ENCODE data around the gene CDK9. TPM values are rescaled to one million over a fixed set of nuclear protein-coding genes. Genes with fewer than 3 reads are reported as not detected.

Gene CDK9
- total and polyA plus RNA-seq, 10 of the 15 experiments (the other 5 are each of a cell fraction or from before 2014, with no cell fraction given) = 7.3 to 92.6 (median 51.6) TPM

DNA sequence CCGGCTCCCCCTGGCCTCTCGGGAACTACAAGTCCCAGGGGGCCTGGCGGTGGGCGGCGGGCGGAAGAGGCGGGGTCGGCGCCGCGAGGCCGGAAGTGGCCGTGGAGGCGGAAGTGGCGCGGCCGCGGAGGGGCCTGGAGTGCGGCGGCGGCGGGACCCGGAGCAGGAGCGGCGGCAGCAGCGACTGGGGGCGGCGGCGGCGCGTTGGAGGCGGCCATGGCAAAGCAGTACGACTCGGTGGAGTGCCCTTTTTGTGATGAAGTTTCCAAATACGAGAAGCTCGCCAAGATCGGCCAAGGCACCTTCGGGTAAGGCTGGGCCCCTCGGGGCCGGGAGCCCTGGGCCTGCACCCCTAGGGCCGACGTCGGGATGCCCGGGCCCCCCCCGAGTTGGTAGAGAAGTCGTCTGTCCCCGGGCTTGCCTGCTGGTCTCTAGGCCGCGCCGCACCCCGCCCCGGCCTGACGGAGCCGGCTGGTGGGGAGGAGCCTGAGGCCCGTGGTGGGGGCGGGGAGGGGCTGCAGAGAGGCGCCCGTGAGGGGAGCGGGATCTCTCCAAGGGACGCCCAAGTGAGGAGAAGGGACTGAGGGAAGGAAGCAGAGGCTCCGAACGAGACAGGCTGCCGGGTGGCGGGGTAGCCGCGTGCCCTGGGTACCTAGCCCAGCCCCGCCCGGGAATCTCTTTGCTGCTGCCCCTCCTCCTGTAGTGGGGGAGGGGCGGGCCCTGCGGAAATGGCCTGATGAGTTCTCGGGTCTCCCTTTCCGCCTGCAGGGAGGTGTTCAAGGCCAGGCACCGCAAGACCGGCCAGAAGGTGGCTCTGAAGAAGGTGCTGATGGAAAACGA lies at the start of gene CDK9 (continued):
- TF ChIP-seq NR2F1 (conservative IDR thresholded peaks at IDR 0.05) (0 out of 2 replicates have a peak, but pooled peaks have one; percentile 20), RUNX3 (IDR thresholded peaks at IDR 0.05; ENCODE audit: low read length) (no peak), MYB (IDR thresholded peaks at IDR 0.05; ENCODE audit: borderline replicate concordance, low read depth, low read length) (no peak), ZZZ3 (IDR thresholded peaks at IDR 0.05; ENCODE audit: control insufficient read depth, insufficient read length, low read depth) (no peak), LARP7 (IDR thresholded peaks at IDR 0.05) (peak; percentile 29), ZNF274 (IDR thresholded peaks at IDR 0.05; ENCODE audit: insufficient read depth, insufficient read length) (no peak), MAX (IDR thresholded peaks at IDR 0.05; ENCODE audit: low read depth, low read length) (no peak), ASH2L (IDR thresholded peaks at IDR 0.05; ENCODE audit: borderline replicate concordance, low read depth) (no peak), YBX1 (IDR thresholded peaks at IDR 0.05) (no peak), ELK1 (IDR thresholded peaks at IDR 0.05; ENCODE audit: low read depth, low read length) (0 out of 2 replicates have a peak, but pooled peaks have one; percentile 76), PBX3 (IDR thresholded peaks at IDR 0.05; ENCODE audit: insufficient replicate concordance, low read depth, low read length) (no peak), MEF2B (IDR thresholded peaks at IDR 0.05; ENCODE audit: partially characterized antibody, poor library complexity, severe bottlenecking) (no peak), PAX5 (IDR thresholded peaks at IDR 0.05; ENCODE audit: borderline replicate concordance, low read depth, low read length) (no peak), CHD4 (IDR thresholded peaks at IDR 0.05) (no peak), RELA (IDR thresholded peaks at IDR 0.05; ENCODE audit: borderline replicate concordance, partially characterized antibody) (peak; percentile 21), CTCF (IDR thresholded peaks at IDR 0.05 in 2 of 3, conservative IDR thresholded peaks at IDR 0.05 in 1 of 3; ENCODE audit: control insufficient read depth in 2 of 3, extremely low read depth in 1 of 3, insufficient read depth in 1 of 3, low read depth in 3 of 3, low read length in 3 of 3) (peak in 2 of 3 experiments; percentile 4 to 12; a peak in 2 of 6 replicates), NR2C2 (IDR thresholded peaks at IDR 0.05; ENCODE audit: borderline replicate concordance, control insufficient read depth, insufficient read length, low read depth) (no peak), DPF2 (IDR thresholded peaks at IDR 0.05) (peak; percentile 85), TBL1XR1 (IDR thresholded peaks at IDR 0.05; ENCODE audit: low read depth, low read length) (0 out of 2 replicates have a peak, but pooled peaks have one; percentile 36), KAT2A (conservative IDR thresholded peaks at IDR 0.05; ENCODE audit: control insufficient read depth, low read depth, low read length) (no peak), CBX5 (IDR thresholded peaks at IDR 0.05; ENCODE audit: low read depth) (no peak), HCFC1 (IDR thresholded peaks at IDR 0.05; ENCODE audit: low read length) (peak; percentile 82), FOS (IDR thresholded peaks at IDR 0.05; ENCODE audit: borderline replicate concordance, extremely low read depth, insufficient read length) (no peak), RFX5 (IDR thresholded peaks at IDR 0.05; ENCODE audit: low read depth, low read length) (no peak), ESRRA (IDR thresholded peaks at IDR 0.05; ENCODE audit: low read length) (no peak)
- TF ChIP-seq, protein P1, sequence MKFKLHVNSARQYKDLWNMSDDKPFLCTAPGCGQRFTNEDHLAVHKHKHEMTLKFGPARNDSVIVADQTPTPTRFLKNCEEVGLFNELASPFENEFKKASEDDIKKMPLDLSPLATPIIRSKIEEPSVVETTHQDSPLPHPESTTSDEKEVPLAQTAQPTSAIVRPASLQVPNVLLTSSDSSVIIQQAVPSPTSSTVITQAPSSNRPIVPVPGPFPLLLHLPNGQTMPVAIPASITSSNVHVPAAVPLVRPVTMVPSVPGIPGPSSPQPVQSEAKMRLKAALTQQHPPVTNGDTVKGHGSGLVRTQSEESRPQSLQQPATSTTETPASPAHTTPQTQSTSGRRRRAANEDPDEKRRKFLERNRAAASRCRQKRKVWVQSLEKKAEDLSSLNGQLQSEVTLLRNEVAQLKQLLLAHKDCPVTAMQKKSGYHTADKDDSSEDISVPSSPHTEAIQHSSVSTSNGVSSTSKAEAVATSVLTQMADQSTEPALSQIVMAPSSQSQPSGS (IDR thresholded peaks at IDR 0.05; ENCODE audit: low read length) = no peak
